Skeletal muscle satellite cell (primary cell): Measurements from ENCODE around the gene RNF217.
"Not testable (repeated sequence)": the region's sequence is repeated elsewhere in the genome, so short reads cannot be mapped to it uniquely, and the experiment has no call there.

Source experiments
- H3K27me3 ChIP-seq: 2 replicates; pipeline ENCODE4 v1.7.0; 2013; ENCODE audit warnings: low read length; ENCODE audit not compliant: control insufficient read depth, insufficient read depth
- H3K36me3 ChIP-seq: 2 replicates; pipeline ENCODE4 v1.7.0; 2013; ENCODE audit warnings: mild to moderate bottlenecking, control low read depth, low read length; ENCODE audit not compliant: insufficient read depth
- H3K4me1 ChIP-seq: 2 replicates; pipeline ENCODE4 v1.7.0; 2013; ENCODE audit warnings: low read length; ENCODE audit not compliant: control insufficient read depth, insufficient read depth
- H3K4me2 ChIP-seq: 2 replicates; pipeline ENCODE4 v1.7.0; 2013; ENCODE audit warnings: mild to moderate bottlenecking, low read length
- H3K4me3 ChIP-seq: 2 replicates; pipeline ENCODE4 v1.7.0; 2013; ENCODE audit warnings: low read length
- H3K9ac ChIP-seq: 2 replicates; pipeline ENCODE4 v1.7.0; 2013; ENCODE audit warnings: mild to moderate bottlenecking, low read depth, low read length, moderate library complexity
- H3K9me3 ChIP-seq: replicated peaks from 2 replicates; pipeline ENCODE4 v1.7.0; 2013; ENCODE audit warnings: mild to moderate bottlenecking, control low read depth, low read length

RNF217 gene

GRCh38 chr6:125123468-125124048 lies 161.3 kb downstream of the RNF217 start:
- H3K36me3 ChIP-seq: no peaks in the 10 kb centered on the region
- no peak overlapping the region for H3K4me2 ChIP-seq
- no peak overlapping the region for H3K9ac ChIP-seq
- H3K4me1 ChIP-seq: no peaks in the 10 kb centered on the region
- no peaks in the 10 kb centered on the region for H3K27me3 ChIP-seq
- H3K4me3 ChIP-seq: no peak overlapping the region
- no peaks in the 10 kb centered on the region for H3K9me3 ChIP-seq

GRCh38 chr6:125124049-125124669 lies 161.9 kb downstream of the RNF217 start:
- no peaks in the 10 kb centered on the region for H3K4me1 ChIP-seq
- no peak overlapping the region for H3K9ac ChIP-seq
- H3K36me3 ChIP-seq: no peaks in the 10 kb centered on the region
- no peak overlapping the region for H3K4me2 ChIP-seq
- no peaks in the 10 kb centered on the region for H3K9me3 ChIP-seq
- H3K27me3 ChIP-seq: no peaks in the 10 kb centered on the region
- no peak overlapping the region for H3K4me3 ChIP-seq

- not testable (repeated sequence) for H3K4me1 ChIP-seq, H3K9me3 ChIP-seq, H3K4me2 ChIP-seq, H3K4me3 ChIP-seq, H3K9ac ChIP-seq, H3K27me3 ChIP-seq, H3K36me3 ChIP-seq
Measured at GRCh38 chr6:125125856-125126255, 163.6 kb downstream of the RNF217 start.

GRCh38 chr6:125129354-125129753 lies 167.1 kb downstream of the RNF217 start:
- H3K27me3 ChIP-seq: no peaks in the 10 kb centered on the region
- no peak overlapping the region for H3K9ac ChIP-seq
- no peak overlapping the region for H3K4me3 ChIP-seq
- H3K4me2 ChIP-seq: no peak overlapping the region
- H3K9me3 ChIP-seq: no peaks in the 10 kb centered on the region
- no peaks in the 10 kb centered on the region for H3K4me1 ChIP-seq
- H3K36me3 ChIP-seq: no peaks in the 10 kb centered on the region

GRCh38 chr6:125132058-125132457 lies 169.8 kb downstream of the RNF217 start:
- Histone ChIP-seq H3K36me3 (no peaks in the 10 kb centered on the region), H3K4me2 (no peak overlapping the region), H3K9me3 (no peaks in the 10 kb centered on the region), H3K27me3 (no peaks in the 10 kb centered on the region), H3K9ac (no peak overlapping the region), H3K4me1 (no peaks in the 10 kb centered on the region), H3K4me3 (no peak overlapping the region)

- H3K9ac ChIP-seq: no peak overlapping the region
- no peak overlapping the region for H3K4me3 ChIP-seq
- no peaks in the 10 kb centered on the region for H3K36me3 ChIP-seq
- H3K27me3 ChIP-seq: no peaks in the 10 kb centered on the region
- H3K4me2 ChIP-seq: no peak overlapping the region
- peaks cover 5% of the 10 kb centered on the region for H3K4me1 ChIP-seq
- H3K9me3 ChIP-seq: no peaks in the 10 kb centered on the region
Measured at GRCh38 chr6:125136378-125136777, 174.1 kb downstream of the RNF217 start.

- no peaks in the 10 kb centered on the region for H3K9me3 ChIP-seq
- H3K27me3 ChIP-seq: no peaks in the 10 kb centered on the region
- H3K4me3 ChIP-seq: no peak overlapping the region
- H3K9ac ChIP-seq: no peak overlapping the region
- no peak overlapping the region for H3K4me2 ChIP-seq
- H3K36me3 ChIP-seq: no peaks in the 10 kb centered on the region
- H3K4me1 ChIP-seq: peaks cover 14% of the 10 kb centered on the region
Measured at GRCh38 chr6:125138083-125138482, 175.8 kb downstream of the RNF217 start.

GRCh38 chr6:125140808-125141207 lies 178.6 kb downstream of the RNF217 start:
- Histone ChIP-seq H3K4me3 (no peak overlapping the region), H3K36me3 (no peaks in the 10 kb centered on the region), H3K9ac (no peak overlapping the region), H3K4me1 (peaks cover 16% of the 10 kb centered on the region), H3K4me2 (no peak overlapping the region), H3K9me3 (no peaks in the 10 kb centered on the region), H3K27me3 (no peaks in the 10 kb centered on the region)
